Left hindlimb (tissue), 1 donor: ENCODE measurements around the gene STRN3.
"Not testable (repeated sequence)": the region's sequence is repeated elsewhere in the genome, so short reads cannot be mapped to it uniquely, and the experiment has no call there.

Experiments
- DNase-seq: peaks from one replicate; pipeline ENCODE4 v3.0.0-alpha.2; 2018

Gene STRN3

GRCh38 chr14:30967364-30968098 lies 58.6 kb downstream of the STRN3 start:
- not testable (repeated sequence) for DNase-seq

- DNase-seq: no peak
Observed at GRCh38 chr14:30966415-30967363, 59.5 kb downstream of the STRN3 start.

GRCh38 chr14:30965861-30966260 lies 60.3 kb downstream of the STRN3 start:
- not testable (repeated sequence) for DNase-seq

- DNase-seq: not testable (repeated sequence)
Observed at GRCh38 chr14:30962537-30962936, 63.6 kb downstream of the STRN3 start.

- no peak for DNase-seq
Observed at GRCh38 chr14:30961330-30961729, 64.8 kb downstream of the STRN3 start.

GRCh38 chr14:30960216-30960615 lies 66.0 kb downstream of the STRN3 start:
- DNase-seq: no peak

GRCh38 chr14:30958555-30959407 lies 67.4 kb downstream of the STRN3 start:
- no peak for DNase-seq

- no peak for DNase-seq
Observed at GRCh38 chr14:30957813-30958370, 68.3 kb downstream of the STRN3 start.

- DNase-seq: no peak
Observed at GRCh38 chr14:30949651-30950050, 76.5 kb downstream of the STRN3 start.

- no peak for DNase-seq
Observed at GRCh38 chr14:30943694-30944093, 82.5 kb downstream of the STRN3 start.

GRCh38 chr14:30940886-30941285 lies 85.3 kb downstream of the STRN3 start:
- DNase-seq: no peak

- no peak for DNase-seq
Observed at GRCh38 chr14:30938617-30939016, 87.6 kb downstream of the STRN3 start.

- DNase-seq: no peak
Observed at GRCh38 chr14:30935445-30935844, 90.7 kb downstream of the STRN3 start.

- not testable (repeated sequence) for DNase-seq
Observed at GRCh38 chr14:30933937-30934336, 92.2 kb downstream of the STRN3 start.

GRCh38 chr14:30928462-30928861 lies 97.7 kb downstream of the STRN3 start:
- no peak for DNase-seq

GRCh38 chr14:30925254-30925653 lies 100.9 kb downstream of the STRN3 start:
- no peak for DNase-seq

GRCh38 chr14:30921788-30922187 lies 104.4 kb downstream of the STRN3 start:
- DNase-seq: no peak

GRCh38 chr14:30921305-30921704 lies 104.9 kb downstream of the STRN3 start:
- no peak for DNase-seq

GRCh38 chr14:30915596-30915995 lies 110.6 kb downstream of the STRN3 start:
- DNase-seq: no peak

GRCh38 chr14:30914812-30915211 lies 111.4 kb downstream of the STRN3 start:
- DNase-seq: no peak

- DNase-seq: no peak
Observed at GRCh38 chr14:30908826-30909225, 117.4 kb downstream of the STRN3 start.

- no peak for DNase-seq
Observed at GRCh38 chr14:30907659-30908057, 118.5 kb downstream of the STRN3 start.
